H9 (cell line): ENCODE measurements around the gene PLA2R1. TPM values are rescaled to one million over a fixed set of nuclear protein-coding genes. Genes with fewer than 3 reads are reported as not detected.

Source experiments
- DNase-seq: peaks from one replicate; pipeline ENCODE4 v3.0.0-alpha.2; 2017
- H2AFZ ChIP-seq: one replicate; pipeline ENCODE4 v1.6.1; 2013; ENCODE audit warnings: mild to moderate bottlenecking, low read length, control low read depth, moderate library complexity
- H2AK5ac ChIP-seq: 2 replicates; pipeline ENCODE4 v1.6.1; 2013; ENCODE audit warnings: low read length, control low read depth, mixed read lengths; ENCODE audit not compliant: insufficient read length
- H2BK120ac ChIP-seq: one replicate; pipeline ENCODE4 v1.6.1; 2013; ENCODE audit warnings: low read depth, mild to moderate bottlenecking, low read length, control low read depth, inconsistent platforms; ENCODE audit not compliant: poor library complexity, severe bottlenecking
- H2BK12ac ChIP-seq: 2 replicates; pipeline ENCODE4 v1.6.1; 2013; ENCODE audit warnings: low read length, control low read depth, mixed read lengths, low read depth; ENCODE audit not compliant: insufficient read length
- H2BK15ac ChIP-seq: 2 replicates; pipeline ENCODE4 v1.6.1; 2013; ENCODE audit warnings: low read depth, low read length, control low read depth
- H2BK20ac ChIP-seq: one replicate; pipeline ENCODE4 v1.6.1; 2013; ENCODE audit warnings: low read depth, mild to moderate bottlenecking, low read length, control low read depth, inconsistent platforms; ENCODE audit not compliant: poor library complexity, severe bottlenecking
- H2BK5ac ChIP-seq: 2 replicates; pipeline ENCODE4 v1.6.1; 2013; ENCODE audit warnings: low read length, control low read depth, mixed read lengths; ENCODE audit not compliant: insufficient read length
- H3K14ac ChIP-seq: 2 replicates; pipeline ENCODE4 v1.6.1; 2013; ENCODE audit warnings: low read length, control low read depth; ENCODE audit not compliant: insufficient read depth
- H3K18ac ChIP-seq: 2 replicates; pipeline ENCODE4 v1.6.1; 2013; ENCODE audit warnings: low read depth, mild to moderate bottlenecking, mixed read lengths, low read length, control low read depth; ENCODE audit not compliant: insufficient read length
- H3K23ac ChIP-seq: 2 replicates; pipeline ENCODE4 v1.6.1; 2013; ENCODE audit warnings: low read length, control low read depth, mixed read lengths, low read depth; ENCODE audit not compliant: insufficient read length
- H3K23me2 ChIP-seq: 2 replicates; pipeline ENCODE4 v1.6.1; 2013; ENCODE audit warnings: low read depth, mild to moderate bottlenecking, mixed read lengths, low read length, control low read depth; ENCODE audit not compliant: insufficient read length, poor library complexity, severe bottlenecking
- H3K27ac ChIP-seq: 2 replicates; pipeline ENCODE4 v1.5.1; 2013; ENCODE audit warnings: low read length, control low read depth, mixed read lengths, low read depth; ENCODE audit not compliant: insufficient read length
- H3K27me3 ChIP-seq: 2 replicates; pipeline ENCODE4 v1.6.1; 2013; ENCODE audit warnings: low read length, control low read depth, inconsistent platforms; ENCODE audit not compliant: insufficient read depth
- H3K4ac ChIP-seq: 2 replicates; pipeline ENCODE4 v1.6.1; 2013; ENCODE audit warnings: low read depth, mild to moderate bottlenecking, control low read depth, inconsistent platforms, low read length, moderate library complexity
- H3K4me1 ChIP-seq: 2 replicates; pipeline ENCODE4 v1.6.1; 2013; ENCODE audit warnings: low read length, control low read depth, inconsistent platforms; ENCODE audit not compliant: insufficient read depth
- H3K4me2 ChIP-seq: 2 replicates; pipeline ENCODE4 v1.6.1; 2013; ENCODE audit warnings: low read length, control low read depth, mixed read lengths; ENCODE audit not compliant: insufficient read length, insufficient read depth
- H3K56ac ChIP-seq: 2 replicates; pipeline ENCODE4 v1.6.1; 2013; ENCODE audit warnings: low read depth, mild to moderate bottlenecking, mixed read lengths, low read length, control low read depth; ENCODE audit not compliant: insufficient read length
- H3K79me1 ChIP-seq: 2 replicates; pipeline ENCODE4 v1.6.1; 2013; ENCODE audit warnings: low read depth, mild to moderate bottlenecking, moderate library complexity, low read length, control low read depth, inconsistent platforms; ENCODE audit not compliant: insufficient read depth, poor library complexity, severe bottlenecking
- H3K79me2 ChIP-seq: 2 replicates; pipeline ENCODE4 v1.6.1; 2013; ENCODE audit warnings: low read length, control low read depth, inconsistent platforms; ENCODE audit not compliant: insufficient read depth
- H3K9ac ChIP-seq: 2 replicates; pipeline ENCODE4 v1.6.1; 2013; ENCODE audit warnings: low read length, control low read depth, mixed read lengths; ENCODE audit not compliant: insufficient read length; ENCODE audit errors: extremely low read depth
- H3K9me3 ChIP-seq: one replicate; pipeline ENCODE4 v1.6.1; 2013; ENCODE audit warnings: low read depth, low read length, inconsistent platforms; ENCODE audit not compliant: control insufficient read depth
- H3T11ph ChIP-seq: one replicate; pipeline ENCODE4 v1.6.1; 2013; ENCODE audit warnings: mild to moderate bottlenecking, low read length, control low read depth, inconsistent platforms
- H4K20me1 ChIP-seq: one replicate; pipeline ENCODE4 v1.6.1; 2013; ENCODE audit not compliant: control insufficient read depth, insufficient read length, insufficient read depth
- H4K5ac ChIP-seq: 2 replicates; pipeline ENCODE4 v1.6.1; 2013; ENCODE audit warnings: low read depth, mild to moderate bottlenecking, mixed read lengths, low read length, control low read depth; ENCODE audit not compliant: insufficient read length
- H4K8ac ChIP-seq: replicated peaks from 2 replicates; pipeline ENCODE4 v1.6.1; 2013; ENCODE audit warnings: low read length, control low read depth, mixed read lengths, low read depth; ENCODE audit not compliant: insufficient read length
- H4K91ac ChIP-seq: 2 replicates; pipeline ENCODE4 v1.6.1; 2013; ENCODE audit warnings: low read depth, mild to moderate bottlenecking, moderate library complexity, mixed read lengths, low read length, control low read depth; ENCODE audit not compliant: insufficient read length
- H3K27ac Mint-ChIP-seq, 3 experiments: 2 replicates in 2 of 3; 3 replicates in 1 of 3; pipeline ENCODE4 v1.8.0; 2020 to 2021; ENCODE audit warnings: mixed read lengths in 3 of 3, mild to moderate bottlenecking in 1 of 3, moderate library complexity in 1 of 3
- H3K27me3 Mint-ChIP-seq: 2 replicates; pipeline ENCODE4 v1.8.0; 2021; ENCODE audit warnings: low read depth, mild to moderate bottlenecking, moderate library complexity, mixed read lengths
- H3K36me3 Mint-ChIP-seq, 3 experiments: 2 replicates in 2 of 3; 3 replicates in 1 of 3; pipeline ENCODE4 v1.8.0; 2020 to 2021; ENCODE audit warnings: low read depth in 3 of 3, mixed read lengths in 3 of 3; ENCODE audit not compliant: insufficient read depth in 1 of 3
- H3K4me1 Mint-ChIP-seq, 2 experiments: 2 replicates each; pipeline ENCODE4 v1.8.0; 2020; ENCODE audit warnings: mixed read lengths in 2 of 2
- H3K4me3 Mint-ChIP-seq, 2 experiments: 2 replicates in 1 of 2; 3 replicates in 1 of 2; pipeline ENCODE4 v1.8.0; 2020 to 2021; ENCODE audit warnings: mild to moderate bottlenecking in 2 of 2, mixed read lengths in 2 of 2, moderate library complexity in 1 of 2
- H3K9me3 Mint-ChIP-seq, 2 experiments: 2 replicates in 1 of 2; 3 replicates in 1 of 2; pipeline ENCODE4 v1.8.0; 2020; ENCODE audit warnings: mild to moderate bottlenecking in 2 of 2, mixed read lengths in 2 of 2, moderate library complexity in 1 of 2
- CTCF ChIP-seq: fragments of 200-600 bp; sonication (generic); conservative IDR thresholded peaks from 3 replicates; pipeline ENCODE4 v1.8.0; 2021; ENCODE audit warnings: antibody characterized with exemption, mild to moderate bottlenecking
- WGBS: extraction: QIAGEN DNeasy Blood & Tissue Kit; methylation state at CpG from one replicate; pipeline ENCODE4 v1.1.7; 2013; ENCODE audit warnings: missing lambda C conversion rate, low lambda C conversion rate, mixed read lengths; ENCODE audit not compliant: insufficient read length; ENCODE audit errors: extremely low coverage; 5-methylcytosine and 5-hydroxymethylcytosine counted together
- total RNA-seq: library from RNA; stranded (reverse); gene quantifications from 2 replicates; pipeline ENCODE4 v1.2.1, GENCODE V29; 2021

The PLA2R1 gene
- total RNA-seq, 1 experiment from 2014 or later = 0.83 TPM

DNA sequence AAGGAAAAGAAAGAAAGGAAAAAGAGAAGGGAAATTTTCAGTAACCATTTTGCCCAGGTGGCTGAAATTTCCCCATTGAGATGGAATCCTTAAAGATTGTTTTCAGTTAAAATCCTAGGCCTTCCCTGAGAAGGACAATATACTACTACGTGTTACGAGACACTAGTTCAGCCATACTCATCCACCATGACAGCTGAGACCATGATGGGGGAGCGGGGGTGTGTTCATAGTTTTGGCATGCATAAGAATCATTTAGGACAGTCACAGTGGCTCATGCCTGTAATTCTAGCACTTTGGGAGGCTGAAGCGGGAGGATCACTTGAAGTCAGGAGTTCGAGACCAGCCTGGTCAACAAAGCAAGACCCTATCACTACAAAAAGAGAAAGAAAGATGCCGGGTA is 28.0 kb downstream of the PLA2R1 start:
- H3K27me3 Mint-ChIP-seq = no peaks in the 10 kb centered on the region
- no CpG with 5 or more reads among the region's 6 CpGs for WGBS
- H3K9me3 Mint-ChIP-seq = no peaks in the 10 kb centered on the region

More for the DNA sequence above, 28.0 kb downstream of the PLA2R1 start:
- no peak overlapping the region for H3T11ph ChIP-seq
- H3K4ac ChIP-seq = no peak overlapping the region
- no peak overlapping the region for H3K4me2 ChIP-seq
- TF ChIP-seq CTCF = no peak
- no peak overlapping the region for H4K8ac ChIP-seq
- no peak overlapping the region for H4K91ac ChIP-seq
- H2BK12ac ChIP-seq = no peak overlapping the region
- no peak overlapping the region for H3K14ac ChIP-seq
- no peak overlapping the region for H4K5ac ChIP-seq
- H2BK20ac ChIP-seq = no peak overlapping the region
- H3K56ac ChIP-seq = no peak overlapping the region
- no peak overlapping the region for H2AK5ac ChIP-seq
- no peak overlapping the region for H3K27ac ChIP-seq
- H4K20me1 ChIP-seq = no peaks in the 10 kb centered on the region
- H3K79me1 ChIP-seq = no peaks in the 10 kb centered on the region
- H3K23me2 ChIP-seq = no peaks in the 10 kb centered on the region
- H3K9ac ChIP-seq = no peak overlapping the region
- no peak overlapping the region for H3K23ac ChIP-seq
- DNase-seq = no peak
- no peaks in the 10 kb centered on the region for H3K79me2 ChIP-seq
- no peak overlapping the region for H2BK15ac ChIP-seq
- Mint-ChIP-seq H3K4me1 (no peaks in the 10 kb centered on the region), H3K27ac (no peak overlapping the region), H3K4me3 (no peak overlapping the region), H3K36me3 (no peaks in the 10 kb centered on the region)
- H2AFZ ChIP-seq = no peak overlapping the region
- H3K9me3 ChIP-seq = no peaks in the 10 kb centered on the region
- H2BK120ac ChIP-seq = no peak overlapping the region
- no peaks in the 10 kb centered on the region for H3K4me1 ChIP-seq
- H2BK5ac ChIP-seq = no peak overlapping the region
- H3K18ac ChIP-seq = no peak overlapping the region
- H3K27me3 ChIP-seq = no peaks in the 10 kb centered on the region
